Kidney epithelial cell (primary cell): Measurements from ENCODE around the gene BCAS3. TPM values are rescaled to one million over a fixed set of nuclear protein-coding genes. Genes with fewer than 3 reads are reported as not detected.

Source experiments
- DNase-seq: peaks from one replicate; pipeline ENCODE4 v3.0.0-alpha.2; 2010; ENCODE audit warnings: low read depth
- H3K27me3 ChIP-seq: 2 replicates; pipeline ENCODE4 v1.6.0; 2011; ENCODE audit warnings: low read length; ENCODE audit not compliant: control insufficient read depth, insufficient read depth
- H3K36me3 ChIP-seq: 2 replicates; pipeline ENCODE4 v1.5.1; 2011; ENCODE audit warnings: low read length; ENCODE audit not compliant: control insufficient read depth, insufficient read depth
- H3K4me3 ChIP-seq: 2 replicates; pipeline ENCODE4 v1.5.1; 2011; ENCODE audit warnings: low read depth, mild to moderate bottlenecking, control low read depth, low read length
- total RNA-seq: library from RNA; depleted of rRNA; stranded (reverse); fragments of >200 nt; gene quantifications from 2 replicates; pipeline ENCODE4 v1.2.3, GENCODE V29; 2015
- TF ChIP-seq, protein P1 (sequence below): IDR thresholded peaks from 2 replicates; pipeline ENCODE4 v1.5.1; 2011; ENCODE audit warnings: mild to moderate bottlenecking, moderate library complexity, low read length, control low read depth, inconsistent platforms; ENCODE audit not compliant: insufficient read depth, poor library complexity, severe bottlenecking

The BCAS3 gene
- total RNA-seq, 1 donor from 2014 or later, result 26.7 TPM

DNA sequence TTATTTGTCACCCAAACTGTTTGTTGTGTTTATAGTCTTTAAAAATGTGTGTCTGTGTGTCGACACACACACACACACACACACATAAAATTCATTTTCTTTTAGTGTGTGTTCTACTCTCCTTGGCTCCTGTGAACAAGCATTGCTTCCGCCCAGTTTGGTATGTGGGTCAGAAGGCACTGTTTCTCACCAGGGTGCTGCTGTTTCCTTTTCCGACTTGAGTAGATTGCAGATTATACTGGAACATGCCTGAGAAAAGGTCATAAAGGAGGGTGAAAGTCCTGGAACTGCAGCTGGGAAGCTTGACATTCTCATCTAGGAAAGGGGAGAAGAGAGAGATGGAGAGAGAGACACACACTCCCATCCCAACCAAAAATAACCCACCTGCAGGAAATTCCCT, 330.3 kb downstream of the BCAS3 start:
- Histone ChIP-seq H3K27me3 (no peaks in the 10 kb centered on the region), H3K36me3 (no peaks in the 10 kb centered on the region), H3K4me3 (no peak overlapping the region)
- TF ChIP-seq, protein P1, sequence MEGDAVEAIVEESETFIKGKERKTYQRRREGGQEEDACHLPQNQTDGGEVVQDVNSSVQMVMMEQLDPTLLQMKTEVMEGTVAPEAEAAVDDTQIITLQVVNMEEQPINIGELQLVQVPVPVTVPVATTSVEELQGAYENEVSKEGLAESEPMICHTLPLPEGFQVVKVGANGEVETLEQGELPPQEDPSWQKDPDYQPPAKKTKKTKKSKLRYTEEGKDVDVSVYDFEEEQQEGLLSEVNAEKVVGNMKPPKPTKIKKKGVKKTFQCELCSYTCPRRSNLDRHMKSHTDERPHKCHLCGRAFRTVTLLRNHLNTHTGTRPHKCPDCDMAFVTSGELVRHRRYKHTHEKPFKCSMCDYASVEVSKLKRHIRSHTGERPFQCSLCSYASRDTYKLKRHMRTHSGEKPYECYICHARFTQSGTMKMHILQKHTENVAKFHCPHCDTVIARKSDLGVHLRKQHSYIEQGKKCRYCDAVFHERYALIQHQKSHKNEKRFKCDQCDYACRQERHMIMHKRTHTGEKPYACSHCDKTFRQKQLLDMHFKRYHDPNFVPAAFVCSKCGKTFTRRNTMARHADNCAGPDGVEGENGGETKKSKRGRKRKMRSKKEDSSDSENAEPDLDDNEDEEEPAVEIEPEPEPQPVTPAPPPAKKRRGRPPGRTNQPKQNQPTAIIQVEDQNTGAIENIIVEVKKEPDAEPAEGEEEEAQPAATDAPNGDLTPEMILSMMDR, result no peak
- no peak for DNase-seq

GRCh38 chr17:61009663-61010062, 332.0 kb downstream of the BCAS3 start:
- Histone ChIP-seq H3K36me3 (no peaks in the 10 kb centered on the region), H3K27me3 (no peaks in the 10 kb centered on the region), H3K4me3 (no peak overlapping the region)
- DNase-seq, result no peak
- TF ChIP-seq, protein P1, result no peak

GRCh38 chr17:61010661-61011170, 333.1 kb downstream of the BCAS3 start:
- TF ChIP-seq, protein P1, result no peak
- DNase-seq, result no peak
- no peaks in the 10 kb centered on the region for H3K27me3 ChIP-seq
- no peaks in the 10 kb centered on the region for H3K36me3 ChIP-seq
- H3K4me3 ChIP-seq, result no peak overlapping the region

GRCh38 chr17:61011251-61011650, 333.6 kb downstream of the BCAS3 start:
- H3K27me3 ChIP-seq, result no peaks in the 10 kb centered on the region
- no peak overlapping the region for H3K4me3 ChIP-seq
- TF ChIP-seq, protein P1, result no peak
- H3K36me3 ChIP-seq, result no peaks in the 10 kb centered on the region
- DNase-seq, result no peak

- Histone ChIP-seq H3K27me3 (no peaks in the 10 kb centered on the region), H3K36me3 (no peaks in the 10 kb centered on the region), H3K4me3 (no peak overlapping the region)
- DNase-seq, result no peak
- TF ChIP-seq, protein P1, result no peak
Observed at GRCh38 chr17:61015966-61016365, 338.3 kb downstream of the BCAS3 start.

DNA sequence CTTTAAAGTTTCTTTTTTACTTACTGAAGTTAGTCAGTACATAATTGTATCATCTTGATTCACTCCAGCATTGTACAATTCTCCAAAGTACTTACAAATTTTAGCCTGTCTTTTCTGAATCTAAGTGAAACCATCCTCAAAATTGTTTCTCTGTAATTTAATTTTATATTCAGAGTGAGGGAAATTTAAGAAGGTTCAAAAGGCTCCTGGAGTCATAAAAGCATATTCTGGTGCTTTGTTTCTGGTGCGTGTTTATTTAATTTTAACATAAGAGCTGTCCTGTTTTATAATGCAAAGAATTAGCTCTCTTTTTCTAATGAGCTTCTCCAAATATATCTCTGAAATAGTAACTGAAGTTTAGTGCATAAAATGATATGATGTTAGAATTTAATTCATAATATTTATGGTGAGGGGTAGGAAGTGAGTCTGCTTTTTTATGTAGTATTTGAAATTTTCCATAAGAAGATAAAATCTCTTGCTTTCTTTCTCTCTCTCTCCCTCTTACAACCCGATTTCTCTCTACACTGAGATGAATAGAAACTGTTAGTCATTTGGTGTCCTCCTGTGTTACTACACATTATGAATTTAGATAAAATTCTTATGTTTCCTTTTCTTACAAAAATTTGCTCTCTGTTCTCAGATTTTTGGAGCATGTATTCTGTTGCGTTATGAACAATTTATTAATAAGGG, 339.8 kb downstream of the BCAS3 start:
- Histone ChIP-seq H3K4me3 (no peak overlapping the region), H3K36me3 (no peaks in the 10 kb centered on the region), H3K27me3 (no peaks in the 10 kb centered on the region)
- no peak for DNase-seq
- TF ChIP-seq, protein P1, result no peak
